HFF-Myc (cell line): ENCODE measurements around the gene INSC.

Experiments used
- DNase-seq: peaks from one replicate; pipeline ENCODE4 v3.0.0-alpha.2; 2011; ENCODE audit warnings: low read depth; ENCODE audit errors: extremely low read depth
- H3K4me3 ChIP-seq: replicated peaks from 2 replicates; pipeline ENCODE4 v1.5.1; 2011; ENCODE audit warnings: low read depth, mild to moderate bottlenecking, control low read depth, low read length
- CTCF ChIP-seq: IDR thresholded peaks from 2 replicates; pipeline ENCODE4 v1.5.1; 2012; ENCODE audit warnings: mild to moderate bottlenecking, low read depth, low read length, control low read depth; ENCODE audit errors: missing control alignments

The INSC gene

GRCh38 chr11:15229069-15229468 lies 114.3 kb downstream of the INSC start:
- DNase-seq = no peak
- H3K4me3 ChIP-seq = no peak overlapping the region
- TF ChIP-seq CTCF = no peak

- H3K4me3 ChIP-seq = no peak overlapping the region
- TF ChIP-seq CTCF = no peak
- DNase-seq = no peak
These were observed 117.8 kb downstream of the INSC start for GRCh38 chr11:15232496-15232895.

GRCh38 chr11:15233371-15234165 lies 118.8 kb downstream of the INSC start:
- TF ChIP-seq CTCF = no peak
- no peak for DNase-seq
- no peak overlapping the region for H3K4me3 ChIP-seq

- no peak for TF ChIP-seq CTCF
- DNase-seq = no peak
- H3K4me3 ChIP-seq = no peak overlapping the region
These were observed 120.1 kb downstream of the INSC start for GRCh38 chr11:15234796-15235195.

- DNase-seq = no peak
- no peak for TF ChIP-seq CTCF
- H3K4me3 ChIP-seq = no peak overlapping the region
These were observed 121.8 kb downstream of the INSC start for GRCh38 chr11:15236559-15236958.

- H3K4me3 ChIP-seq = no peak overlapping the region
- TF ChIP-seq CTCF = no peak
- no peak for DNase-seq
These were observed 124.1 kb downstream of the INSC start for GRCh38 chr11:15238856-15239255.

GRCh38 chr11:15248749-15249148 lies 134.0 kb downstream of the INSC start:
- no peak for DNase-seq
- TF ChIP-seq CTCF = no peak

More at GRCh38 chr11:15248749-15249148, 134.0 kb downstream of the INSC start:
- no peak overlapping the region for H3K4me3 ChIP-seq
